ENCODE measurements around the gene CAMK2N2.

GRCh38 chr3:184296616-184297015 is 35.3 kb upstream of the CAMK2N2 start:
- no peak for TF ChIP-seq CTCF (IDR thresholded peaks at IDR 0.05)
- no peak for TF ChIP-seq REST (IDR thresholded peaks at IDR 0.05; ENCODE audit: insufficient read depth in 1 of 2, low read depth in 2 of 2, low read length in 1 of 2)
